ENCODE measurements around the gene CTXN1. TPM values are rescaled to one million over a fixed set of nuclear protein-coding genes. Genes with fewer than 3 reads are reported as not detected.

CTXN1 gene
- total and polyA plus RNA-seq, 8 donors: 0.92 to 58.5 (median 2.2) TPM; not detected in 1

DNA sequence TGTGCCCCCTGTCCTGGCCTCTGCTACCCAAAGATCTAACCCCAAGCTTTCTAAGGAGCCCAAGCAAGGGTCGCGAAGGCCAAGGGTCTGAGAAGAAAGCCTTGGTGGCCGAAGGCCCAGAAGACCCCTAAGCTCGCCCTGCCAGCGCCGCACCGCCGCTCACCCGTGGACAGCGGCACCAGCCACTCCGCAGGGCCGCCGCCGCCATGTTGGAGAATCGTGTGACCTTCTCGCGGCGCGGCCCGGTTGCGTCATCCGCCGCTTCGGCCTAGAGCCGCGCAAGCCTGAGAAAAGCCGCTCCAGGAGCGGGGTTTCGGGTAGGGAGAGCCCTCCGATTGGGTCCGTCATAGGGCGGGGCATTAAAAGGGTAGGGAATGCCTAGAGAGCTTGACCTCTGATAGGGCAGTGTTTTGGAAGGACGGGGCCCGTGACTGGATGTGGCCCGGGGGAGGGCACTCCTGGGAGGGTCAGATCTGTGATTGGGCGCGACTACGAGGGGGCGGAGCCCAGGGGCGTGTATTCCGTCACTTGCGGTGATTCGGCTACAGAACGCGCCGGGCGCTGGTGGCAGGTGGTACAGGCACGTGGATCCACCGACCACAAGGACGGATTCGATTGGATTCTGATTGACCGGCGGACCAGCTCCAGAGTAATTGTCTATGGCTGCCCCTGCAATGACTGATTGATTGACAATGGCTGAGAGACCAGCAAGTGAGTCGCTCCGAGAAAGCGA lies 17.7 kb upstream of the CTXN1 start, which contains the start of gene TIMM44:
TIMM44 (minus strand) TSS at position 223 of the 733 bp plus-strand sequence; CDS start at position 208, 15 bp downstream.
- Histone ChIP-seq H3K4me1 (peaks cover 15 to 44% (median 35%) of the 10 kb centered on the region in 4 donors), H3K4me3 (peak within 1 kb of the TSS; percentile 70 to 94 (median 81)), H3K36me3 (peaks cover 7 to 28% (median 26%) of the 10 kb centered on the region in 4 donors), H3K9me3 (no peaks in the 10 kb centered on the region), H3K27me3 (no peaks in the 10 kb centered on the region), H3K27ac (peak within 1 kb of the TSS; percentile 95 to 100 (median 99))
- intact Hi-C loops (cut with DNase I; ENCODE audit: low total_unique reads): no loop called here
- DNase-seq: peak; percentile 99 to 100
- TF ChIP-seq POLR2AphosphoS5 (IDR thresholded peaks at IDR 0.05) (peak; percentile 80 to 91 (median 85)), EP300 (IDR thresholded peaks at IDR 0.05) (peak; percentile 18), CTCF (IDR thresholded peaks at IDR 0.05) (no peak), POLR2A (IDR thresholded peaks at IDR 0.05) (peak in 1 of 4 donors; percentile 53)
- WGBS, 5 donors: 0 to 1% (median 0%) methylated on average over 32 to 56 of the region's 56 CpGs

- peak overlapping the region; percentile 95 to 100 (median 99) for H3K27ac ChIP-seq
- TF ChIP-seq POLR2A (IDR thresholded peaks at IDR 0.05) (no peak), CTCF (IDR thresholded peaks at IDR 0.05) (no peak), EP300 (IDR thresholded peaks at IDR 0.05) (no peak), POLR2AphosphoS5 (IDR thresholded peaks at IDR 0.05) (no peak)
- H3K4me3 ChIP-seq: peak overlapping the region; percentile 70 to 94 (median 81)
- no peaks in the 10 kb centered on the region for H3K9me3 ChIP-seq
- H3K4me1 ChIP-seq: peaks cover 15 to 45% (median 35%) of the 10 kb centered on the region in 4 donors
- H3K27me3 ChIP-seq: no peaks in the 10 kb centered on the region
- 2 to 4% (median 3%) methylated on average over 30 to 33 of the region's 33 CpGs for WGBS, 5 donors
- intact Hi-C loops (cut with DNase I; ENCODE audit: low total_unique reads): no loop called here
- peaks cover 13 to 34% (median 32%) of the 10 kb centered on the region in 4 donors for H3K36me3 ChIP-seq
- DNase-seq: no peak
Observed at GRCh38 chr19:7942981-7943443, 17.1 kb upstream of the CTXN1 start.

GRCh38 chr19:7941895-7942596 lies 16.1 kb upstream of the CTXN1 start:
- no peak for TF ChIP-seq EP300 (IDR thresholded peaks at IDR 0.05)
- TF ChIP-seq CTCF (IDR thresholded peaks at IDR 0.05): no peak
- no peak for TF ChIP-seq POLR2AphosphoS5 (IDR thresholded peaks at IDR 0.05)
- no peak for TF ChIP-seq POLR2A (IDR thresholded peaks at IDR 0.05)
- no peaks in the 10 kb centered on the region for H3K27me3 ChIP-seq
- H3K4me3 ChIP-seq: peak overlapping the region; percentile 70 to 94 (median 81)
- H3K9me3 ChIP-seq: no peaks in the 10 kb centered on the region
- peaks cover 23 to 44% (median 42%) of the 10 kb centered on the region in 4 donors for H3K36me3 ChIP-seq
- DNase-seq: no peak
- WGBS, 5 donors: 85 to 91% (median 88%) methylated on average over 14 to 19 of the region's 19 CpGs
- H3K4me1 ChIP-seq: peaks cover 15 to 45% (median 35%) of the 10 kb centered on the region in 4 donors
- intact Hi-C loops (cut with DNase I; ENCODE audit: low total_unique reads): no loop called here
- H3K27ac ChIP-seq: peak overlapping the region in 1 of 5 donors; percentile 99

- Histone ChIP-seq H3K4me1 (peaks cover 15 to 45% (median 35%) of the 10 kb centered on the region in 4 donors), H3K27me3 (no peaks in the 10 kb centered on the region), H3K27ac (no peak overlapping the region), H3K9me3 (no peaks in the 10 kb centered on the region), H3K36me3 (peaks cover 34 to 56% (median 54%) of the 10 kb centered on the region in 4 donors), H3K4me3 (no peak overlapping the region)
- DNase-seq: no peak
- intact Hi-C loops (cut with DNase I; ENCODE audit: low total_unique reads): no loop called here
- WGBS, 5 donors: 90 to 93% (median 93%) methylated on average over 13 of the region's 13 CpGs
- TF ChIP-seq EP300 (IDR thresholded peaks at IDR 0.05) (no peak), POLR2A (IDR thresholded peaks at IDR 0.05) (no peak), POLR2AphosphoS5 (IDR thresholded peaks at IDR 0.05) (no peak), CTCF (IDR thresholded peaks at IDR 0.05) (no peak)
Observed at GRCh38 chr19:7940841-7941240, 14.9 kb upstream of the CTXN1 start.

All from stomach (tissue), 9 donors.